Neuronal stem cell (in vitro differentiated cells): ENCODE measurements around the gene CRYBA2.

Source experiments
- DNase-seq: peaks from one replicate; pipeline ENCODE4 v3.0.0-alpha.2; 2013; ENCODE audit warnings: low spot score
- H2AFZ ChIP-seq: one replicate; pipeline ENCODE4 v1.6.1; 2013; ENCODE audit warnings: mild to moderate bottlenecking, low read length, inconsistent platforms
- H2AK5ac ChIP-seq: 2 replicates; pipeline ENCODE4 v1.6.1; 2013; ENCODE audit warnings: low read depth, mild to moderate bottlenecking, inconsistent platforms, low read length, moderate library complexity, mixed read lengths
- H2BK120ac ChIP-seq: 2 replicates; pipeline ENCODE4 v1.6.1; 2013; ENCODE audit warnings: low read depth, mild to moderate bottlenecking, inconsistent platforms, low read length, moderate library complexity, mixed read lengths
- H2BK12ac ChIP-seq: one replicate; pipeline ENCODE4 v1.6.1; 2013; ENCODE audit warnings: low read length, inconsistent platforms
- H2BK15ac ChIP-seq: 2 replicates; pipeline ENCODE4 v1.6.1; 2013; ENCODE audit warnings: mild to moderate bottlenecking, low read length, inconsistent platforms, mixed read lengths
- H2BK5ac ChIP-seq: one replicate; pipeline ENCODE4 v1.6.1; 2013; ENCODE audit warnings: inconsistent platforms, mild to moderate bottlenecking, low read length, moderate library complexity
- H3K14ac ChIP-seq: one replicate; pipeline ENCODE4 v1.6.1; 2013; ENCODE audit warnings: low read length, inconsistent platforms
- H3K18ac ChIP-seq: 2 replicates; pipeline ENCODE4 v1.6.1; 2013; ENCODE audit warnings: low read length, inconsistent platforms
- H3K23ac ChIP-seq: 2 replicates; pipeline ENCODE4 v1.6.1; 2013; ENCODE audit warnings: low read depth, mild to moderate bottlenecking, mixed read lengths, low read length, inconsistent platforms; ENCODE audit not compliant: poor library complexity
- H3K27ac ChIP-seq: replicated peaks from 3 replicates; pipeline ENCODE4 v1.5.1; 2013; ENCODE audit warnings: low read length, inconsistent platforms
- H3K27me3 ChIP-seq, 3 experiments: 2 replicates each; pipeline ENCODE4 v1.6.1; 2013; ENCODE audit warnings: low read length in 3 of 3, mild to moderate bottlenecking in 2 of 3, inconsistent platforms in 1 of 3, low read depth in 1 of 3, mixed read lengths in 1 of 3, moderate library complexity in 1 of 3; ENCODE audit not compliant: control insufficient read depth in 3 of 3, insufficient read depth in 3 of 3
- H3K36me3 ChIP-seq, 2 donors: replicated peaks in 1 of 2; 2 replicates each; pipeline ENCODE4 v1.6.1; 2013; ENCODE audit warnings: low read length in 2 of 2; ENCODE audit not compliant: control insufficient read depth in 2 of 2, insufficient read depth in 2 of 2
- H3K4ac ChIP-seq: 2 replicates; pipeline ENCODE4 v1.6.1; 2013; ENCODE audit warnings: inconsistent platforms, mild to moderate bottlenecking, low read length, moderate library complexity
- H3K4me1 ChIP-seq, 2 donors: 1 replicate in 1 of 2; 2 replicates in 1 of 2; pipeline ENCODE4 v1.6.1; 2013; ENCODE audit warnings: low read length in 2 of 2, low read depth in 1 of 2; ENCODE audit not compliant: control insufficient read depth in 2 of 2, insufficient read depth in 1 of 2
- H3K4me2 ChIP-seq: one replicate; pipeline ENCODE4 v1.6.1; 2013; ENCODE audit warnings: mild to moderate bottlenecking, low read length, inconsistent platforms; ENCODE audit not compliant: insufficient read depth, poor library complexity, severe bottlenecking
- H3K4me3 ChIP-seq, 2 donors: 2 replicates each; pipeline ENCODE4 v1.5.1; 2013; ENCODE audit warnings: low read length in 2 of 2, mild to moderate bottlenecking in 2 of 2, inconsistent platforms in 1 of 2, moderate library complexity in 1 of 2
- H3K79me1 ChIP-seq: one replicate; pipeline ENCODE4 v1.6.1; 2013; ENCODE audit warnings: low read depth, mild to moderate bottlenecking, inconsistent platforms, low read length, moderate library complexity
- H3K9ac ChIP-seq: one replicate; pipeline ENCODE4 v1.6.1; 2013; ENCODE audit warnings: mild to moderate bottlenecking, low read depth, low read length, inconsistent platforms; ENCODE audit not compliant: poor library complexity
- H3K9me3 ChIP-seq, 2 donors: replicated peaks in 1 of 2; 2 replicates each; pipeline versions ENCODE3 to v1.6.1; 2013; ENCODE audit warnings: low read length in 2 of 2, mild to moderate bottlenecking in 2 of 2, inconsistent platforms in 1 of 2, low read depth in 1 of 2, mixed read lengths in 1 of 2, moderate library complexity in 1 of 2; ENCODE audit not compliant: control insufficient read depth in 2 of 2, insufficient read depth in 1 of 2
- H4K8ac ChIP-seq: one replicate; pipeline ENCODE4 v1.6.1; 2013; ENCODE audit warnings: low read depth, mild to moderate bottlenecking, inconsistent platforms, low read length, moderate library complexity
- H4K91ac ChIP-seq: one replicate; pipeline ENCODE4 v1.6.1; 2013; ENCODE audit warnings: low read length, low read depth, mild to moderate bottlenecking, inconsistent platforms; ENCODE audit not compliant: poor library complexity
- WGBS, 2 donors: extraction: QIAGEN DNeasy Blood & Tissue Kit; methylation state at CpG; one replicate each; pipeline ENCODE4 v1.1.7; 2013; ENCODE audit warnings: missing lambda C conversion rate in 2 of 2, mixed read lengths in 1 of 2; ENCODE audit not compliant: insufficient read length in 2 of 2, insufficient replicate concordance in 1 of 2; ENCODE audit errors: extremely low coverage in 2 of 2; 5-methylcytosine and 5-hydroxymethylcytosine counted together

CRYBA2 gene

DNA sequence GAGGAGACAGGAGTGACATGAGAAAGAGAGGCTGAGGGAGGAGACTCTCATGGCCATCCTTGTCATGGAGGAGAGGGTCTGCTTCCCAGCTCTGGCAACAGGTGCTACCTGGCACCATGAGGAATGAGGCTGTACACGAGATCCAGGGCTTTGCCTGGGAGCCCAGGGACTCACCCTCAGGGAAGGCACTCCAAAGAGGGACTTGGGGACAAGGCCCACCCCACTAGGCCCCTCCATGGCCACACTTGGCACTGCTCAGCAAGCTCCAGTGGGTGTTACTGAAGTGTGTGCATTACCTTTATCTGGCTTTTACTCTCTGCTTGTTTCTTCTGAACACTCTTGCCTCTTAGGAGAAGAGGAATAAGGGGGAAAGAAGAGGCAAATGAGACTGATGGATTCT is 45.4 kb upstream of the CRYBA2 start:
- no peaks in the 10 kb centered on the region for H3K36me3 ChIP-seq
- H3K79me1 ChIP-seq, result no peaks in the 10 kb centered on the region
- no peak overlapping the region for H2BK5ac ChIP-seq
- no peak overlapping the region for H2BK15ac ChIP-seq
- no peak overlapping the region for H3K14ac ChIP-seq
- no peak overlapping the region for H3K9ac ChIP-seq
- no peaks in the 10 kb centered on the region for H3K9me3 ChIP-seq
- peaks cover 0 to 31% (median 17%) of the 10 kb centered on the region in 3 experiments for H3K27me3 ChIP-seq
- no peak overlapping the region for H4K91ac ChIP-seq
- H3K4me3 ChIP-seq, result peak overlapping the region in 1 of 2 donors; percentile 65
- WGBS, 2 donors, result no CpG with 5 or more reads among the region's 1 CpG
- H2AK5ac ChIP-seq, result no peak overlapping the region
- H3K27ac ChIP-seq, result no peak overlapping the region
- no peak overlapping the region for H2AFZ ChIP-seq
- no peak overlapping the region for H2BK12ac ChIP-seq
- H3K4ac ChIP-seq, result no peak overlapping the region
- H3K23ac ChIP-seq, result no peak overlapping the region
- no peak for DNase-seq
- no peak overlapping the region for H2BK120ac ChIP-seq
- H4K8ac ChIP-seq, result no peak overlapping the region
- peaks cover 0 to 3% of the 10 kb centered on the region in 2 donors for H3K4me1 ChIP-seq
- no peak overlapping the region for H3K4me2 ChIP-seq
- no peak overlapping the region for H3K18ac ChIP-seq

GRCh38 chr2:219037783-219038499 is 44.7 kb upstream of the CRYBA2 start:
- no peak overlapping the region for H3K4me2 ChIP-seq
- peak overlapping the region; percentile 64 for H3K9ac ChIP-seq
- H3K9me3 ChIP-seq, result no peaks in the 10 kb centered on the region
- no peak overlapping the region for H3K4ac ChIP-seq
- no peaks in the 10 kb centered on the region for H3K36me3 ChIP-seq
- DNase-seq, result no peak
- peaks cover 0 to 33% (median 17%) of the 10 kb centered on the region in 3 experiments for H3K27me3 ChIP-seq
- H2AFZ ChIP-seq, result no peak overlapping the region
- H3K18ac ChIP-seq, result no peak overlapping the region
- H3K79me1 ChIP-seq, result no peaks in the 10 kb centered on the region
- no peak overlapping the region for H2BK15ac ChIP-seq
- no peak overlapping the region for H2BK5ac ChIP-seq
- no peak overlapping the region for H4K8ac ChIP-seq
- H2AK5ac ChIP-seq, result no peak overlapping the region
- no peak overlapping the region for H2BK12ac ChIP-seq
- WGBS, 2 donors, result no CpG with 5 or more reads among the region's 8 CpGs
- no peak overlapping the region for H4K91ac ChIP-seq
- H3K4me3 ChIP-seq, result peak overlapping the region in 1 of 2 donors; percentile 65
- H2BK120ac ChIP-seq, result no peak overlapping the region
- peaks cover 0 to 3% of the 10 kb centered on the region in 2 donors for H3K4me1 ChIP-seq
- H3K14ac ChIP-seq, result no peak overlapping the region
- H3K23ac ChIP-seq, result peak overlapping the region; percentile 68
- H3K27ac ChIP-seq, result no peak overlapping the region

DNA sequence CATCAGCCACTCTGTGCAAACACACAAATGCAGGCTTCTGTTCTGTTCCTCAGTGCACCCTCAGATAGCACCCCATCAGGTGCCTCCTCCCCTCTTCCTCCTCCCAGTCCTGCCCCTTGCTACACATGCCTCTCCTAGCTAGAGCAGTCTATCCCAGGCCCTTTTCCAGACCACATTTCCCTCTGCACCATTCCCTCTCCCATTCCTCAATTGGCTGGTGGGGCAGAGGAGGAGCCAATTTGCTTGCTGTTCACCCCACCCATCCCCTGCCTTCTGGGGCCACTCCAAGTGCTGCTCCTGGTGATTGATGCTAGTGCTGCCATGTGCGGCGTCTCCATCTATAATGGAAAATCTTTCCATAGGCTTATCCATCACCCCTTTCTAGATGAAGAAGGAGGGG is 42.7 kb upstream of the CRYBA2 start:
- Histone ChIP-seq H3K4ac (no peak overlapping the region), H2BK5ac (no peak overlapping the region), H3K27me3 (peaks cover 0 to 32% (median 9%) of the 10 kb centered on the region in 3 experiments), H3K18ac (no peak overlapping the region), H3K9ac (peak overlapping the region; percentile 12), H2BK120ac (no peak overlapping the region), H2BK15ac (no peak overlapping the region), H4K8ac (no peak overlapping the region), H3K23ac (no peak overlapping the region), H3K9me3 (no peaks in the 10 kb centered on the region), H3K4me3 (no peak overlapping the region), H3K14ac (peak overlapping the region; percentile 47), H3K4me2 (no peak overlapping the region), H4K91ac (no peak overlapping the region), H2AFZ (no peak overlapping the region), H2AK5ac (peak overlapping the region; percentile 34), H3K4me1 (no peaks in the 10 kb centered on the region), H3K36me3 (no peaks in the 10 kb centered on the region), H3K79me1 (peaks cover 2% of the 10 kb centered on the region), H2BK12ac (no peak overlapping the region), H3K27ac (no peak overlapping the region)
- DNase-seq, result no peak
- no CpG with 5 or more reads among the region's 2 CpGs for WGBS, 2 donors

GRCh38 chr2:219034823-219035222 is 41.6 kb upstream of the CRYBA2 start:
- no peaks in the 10 kb centered on the region for H3K9me3 ChIP-seq
- no peak overlapping the region for H3K27ac ChIP-seq
- no peak overlapping the region for H3K4ac ChIP-seq
- no peak overlapping the region for H3K4me3 ChIP-seq
- H2AK5ac ChIP-seq, result no peak overlapping the region
- H2BK12ac ChIP-seq, result no peak overlapping the region
- no peak overlapping the region for H3K4me2 ChIP-seq
- no peak overlapping the region for H2BK5ac ChIP-seq
- peaks cover 1 to 3% of the 10 kb centered on the region in 2 donors for H3K4me1 ChIP-seq
- H3K23ac ChIP-seq, result no peak overlapping the region
- no CpG with 5 or more reads among the region's 6 CpGs for WGBS, 2 donors
- H3K79me1 ChIP-seq, result peaks cover 2% of the 10 kb centered on the region
- no peak overlapping the region for H3K14ac ChIP-seq
- no peak overlapping the region for H3K18ac ChIP-seq
- H2AFZ ChIP-seq, result no peak overlapping the region
- no peaks in the 10 kb centered on the region for H3K36me3 ChIP-seq
- no peak overlapping the region for H2BK120ac ChIP-seq
- peaks cover 0 to 38% (median 9%) of the 10 kb centered on the region in 3 experiments for H3K27me3 ChIP-seq
- no peak for DNase-seq
- H3K9ac ChIP-seq, result no peak overlapping the region
- no peak overlapping the region for H4K91ac ChIP-seq
- no peak overlapping the region for H4K8ac ChIP-seq
- no peak overlapping the region for H2BK15ac ChIP-seq
